ENCODE data around the gene CCDC93.

Gene CCDC93

DNA sequence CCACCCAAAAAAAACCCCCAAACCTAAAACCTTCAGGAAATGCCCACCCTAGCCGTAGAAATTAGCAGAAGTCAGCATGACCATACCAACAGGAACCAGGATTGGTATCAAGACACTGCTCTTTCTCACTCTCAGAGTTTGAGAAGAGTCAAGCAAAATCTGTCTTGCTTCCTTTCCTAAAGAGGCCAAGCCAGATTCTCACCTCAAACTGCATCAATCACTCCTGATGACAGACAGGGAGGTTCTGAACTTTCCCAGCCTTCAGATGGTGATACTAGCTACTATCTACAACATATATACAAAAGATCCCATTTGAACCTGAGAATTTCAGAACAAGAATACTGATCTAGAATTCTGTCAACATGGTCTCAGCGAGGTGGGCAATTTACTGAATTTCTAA lies 29.7 kb downstream of the CCDC93 start:
- no peak for DNase-seq

DNA sequence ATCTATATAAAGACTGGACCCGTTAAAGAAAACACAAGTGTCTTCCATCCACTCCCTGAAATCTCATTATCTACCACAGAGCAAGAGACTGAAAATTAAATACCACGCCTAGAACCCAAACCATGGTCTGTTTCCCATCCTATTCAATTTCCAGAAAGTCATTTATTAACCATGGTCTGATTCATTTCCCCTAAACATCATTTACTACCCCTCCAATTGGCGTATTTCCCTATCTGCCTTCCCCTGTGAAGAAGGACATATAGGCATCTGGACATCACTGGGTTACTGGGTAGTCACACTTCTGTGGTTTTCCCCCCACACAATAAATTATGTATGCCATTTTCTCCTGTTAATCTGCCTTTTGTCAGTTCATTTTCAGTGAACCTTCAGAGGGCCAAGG lies 30.8 kb downstream of the CCDC93 start:
- DNase-seq: no peak

DNA sequence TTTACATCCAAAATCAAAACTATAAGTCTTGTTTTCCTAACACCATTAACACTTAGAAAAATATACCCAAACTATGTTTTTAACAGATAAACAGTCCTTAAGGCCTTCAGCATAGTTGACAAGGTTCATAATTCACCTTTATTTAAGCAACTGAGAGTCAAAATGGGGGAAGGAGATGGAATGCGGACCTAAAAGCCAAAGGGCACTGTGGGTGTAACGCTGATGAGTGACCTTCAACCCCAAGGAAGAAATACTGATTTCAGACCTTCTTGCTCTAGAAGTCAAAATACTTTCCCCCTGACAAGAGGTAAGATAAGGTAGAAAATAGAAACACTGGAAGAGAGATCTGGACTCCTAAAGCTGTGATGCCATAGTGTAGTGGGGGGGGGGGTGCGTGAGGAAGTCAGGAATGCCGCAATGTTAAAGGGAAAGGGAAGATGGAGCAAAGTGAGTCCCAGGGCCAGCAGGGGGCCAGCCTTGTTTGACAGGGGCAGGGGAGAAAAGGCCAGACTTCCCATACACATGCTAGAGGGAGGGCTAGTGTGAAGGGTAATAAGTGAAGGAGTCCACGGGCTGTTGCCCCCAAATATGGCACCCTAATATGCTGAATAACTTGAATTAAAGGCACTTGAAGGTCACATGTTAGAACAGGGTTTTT lies 31.4 kb downstream of the CCDC93 start:
- no peak for DNase-seq

DNA sequence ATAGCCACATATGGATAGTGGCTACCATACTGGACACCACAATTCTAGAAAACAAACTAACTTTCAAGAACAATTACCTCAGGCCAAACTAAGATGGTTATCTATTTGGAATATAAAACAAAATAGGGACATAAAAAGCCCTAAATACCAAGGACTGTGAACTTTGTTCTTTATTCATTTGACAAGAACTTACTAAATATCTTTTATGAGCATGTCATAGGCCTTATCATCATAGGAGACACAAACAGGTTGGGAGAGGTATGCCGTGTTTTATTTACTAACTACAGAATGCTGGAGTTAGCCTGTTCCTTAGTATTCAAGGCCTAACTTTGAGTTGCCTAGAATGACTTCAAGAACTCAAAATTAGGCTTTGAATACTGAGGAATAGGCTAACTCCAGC lies 32.1 kb downstream of the CCDC93 start:
- DNase-seq: no peak

DNA sequence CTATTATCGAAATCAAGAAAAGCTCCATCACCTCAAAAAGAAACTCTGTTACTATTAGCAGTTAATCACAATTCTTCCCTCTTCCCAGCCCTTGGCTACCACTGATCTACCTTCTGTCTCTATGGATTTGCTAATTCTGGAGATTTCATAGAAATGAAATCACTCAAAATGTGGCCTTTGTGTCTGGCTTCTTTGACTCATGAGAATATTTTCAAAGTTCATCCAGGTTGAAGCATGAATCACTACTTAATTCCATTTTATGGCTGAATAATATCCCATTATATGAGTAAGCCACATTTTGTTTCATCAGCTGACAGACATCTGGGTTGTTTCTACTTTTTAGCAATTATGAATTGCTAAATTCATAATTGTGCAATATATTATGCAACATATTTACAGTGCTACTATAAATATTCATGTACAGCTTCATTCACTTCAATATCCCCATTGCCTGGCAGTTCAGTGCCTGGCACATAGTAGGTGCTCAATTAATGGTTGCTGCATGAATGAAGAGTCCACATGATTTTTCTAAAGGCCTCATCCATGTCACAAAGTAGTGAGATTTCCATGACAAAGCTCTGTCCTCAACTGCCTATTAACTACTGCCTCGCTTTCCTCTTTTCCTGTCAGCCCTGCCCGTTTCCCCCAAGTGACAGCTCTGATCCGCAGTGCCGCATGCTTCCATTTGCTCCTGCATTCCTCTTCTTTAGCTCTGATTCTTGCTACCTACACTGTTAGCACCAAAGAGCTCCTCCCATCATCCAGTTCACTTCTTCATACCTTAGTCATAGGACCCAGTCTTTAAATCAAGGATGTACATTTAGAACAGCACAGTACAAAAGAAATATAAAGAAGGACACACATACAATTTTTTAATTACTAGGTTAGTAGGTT lies 32.8 kb downstream of the CCDC93 start:
- DNase-seq: no peak

DNA sequence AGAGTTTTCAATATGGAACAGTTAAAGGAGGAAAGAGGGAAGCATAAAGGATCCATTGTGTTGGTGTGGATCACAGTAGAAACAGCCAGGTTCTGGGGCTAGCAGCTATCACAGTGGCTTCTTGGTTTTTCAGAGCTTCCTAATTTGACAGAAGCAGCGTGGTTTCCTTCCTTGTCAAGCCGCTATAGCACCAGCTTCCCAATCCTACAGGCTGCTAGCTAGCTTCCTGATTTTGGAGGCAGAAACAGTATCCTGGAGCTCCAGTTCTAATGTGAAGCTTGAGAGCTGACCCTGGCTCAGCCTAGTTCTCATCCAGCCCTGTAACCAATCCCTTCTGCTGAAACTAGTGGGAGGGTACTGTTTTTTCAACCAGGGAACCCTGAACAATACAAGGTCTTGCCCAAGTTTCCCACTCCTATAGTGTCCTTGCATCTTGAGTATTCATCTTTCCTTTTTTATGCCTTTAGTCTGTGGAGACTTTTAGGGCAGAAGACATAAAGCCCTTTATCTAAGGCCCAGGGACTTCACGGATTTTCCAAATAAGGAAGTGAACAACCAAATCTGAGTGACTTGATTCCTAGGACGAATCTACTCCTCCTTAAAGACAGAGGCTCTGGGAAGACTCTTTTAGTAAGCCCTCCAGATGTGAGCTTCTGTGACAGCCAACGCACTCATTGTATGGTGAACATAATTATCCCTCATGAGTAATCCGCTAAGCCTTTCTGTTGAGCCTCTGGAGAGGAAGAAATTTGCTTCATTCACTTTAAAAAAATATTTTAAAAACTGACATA lies 33.8 kb downstream of the CCDC93 start:
- no peak for DNase-seq

DNA sequence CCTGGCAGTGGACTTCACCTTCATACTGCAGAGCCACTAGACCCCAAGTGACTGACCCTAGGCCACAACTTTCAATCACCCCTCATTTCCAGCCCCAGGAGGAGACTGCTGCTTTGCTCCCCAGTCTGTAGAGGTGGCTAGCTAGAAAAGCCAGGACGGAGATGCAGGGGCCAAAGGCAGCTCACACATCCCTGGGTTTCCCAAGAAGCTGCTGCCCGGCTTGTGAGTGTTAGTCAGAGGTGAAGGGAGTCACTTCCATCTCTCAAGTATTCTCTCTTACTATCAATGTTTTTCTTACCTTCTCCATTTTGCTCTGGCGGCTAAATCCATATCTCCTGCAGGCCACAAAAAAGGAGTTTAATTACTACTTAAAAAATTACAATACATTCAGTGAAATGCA lies 36.2 kb downstream of the CCDC93 start:
- DNase-seq: no peak

DNA sequence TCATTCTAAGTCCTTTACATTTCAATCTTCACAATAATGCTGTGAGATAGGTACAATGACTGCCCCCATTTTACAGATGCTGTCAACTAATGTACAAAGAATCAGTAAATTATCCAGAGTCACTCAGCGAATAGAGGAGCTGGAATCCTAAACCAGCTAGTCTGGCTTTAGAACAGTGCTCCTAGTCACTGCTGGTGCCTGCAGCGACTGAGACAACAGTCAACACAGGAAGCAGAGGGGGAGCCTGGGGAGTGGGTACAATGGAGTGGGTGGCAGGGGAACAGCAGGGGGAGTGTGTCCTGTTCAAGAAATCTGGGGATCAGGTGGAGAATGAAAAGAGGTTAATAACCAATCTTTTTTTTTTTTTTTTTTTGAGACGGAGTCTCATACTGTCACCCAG lies 37.3 kb downstream of the CCDC93 start:
- DNase-seq: no peak

DNA sequence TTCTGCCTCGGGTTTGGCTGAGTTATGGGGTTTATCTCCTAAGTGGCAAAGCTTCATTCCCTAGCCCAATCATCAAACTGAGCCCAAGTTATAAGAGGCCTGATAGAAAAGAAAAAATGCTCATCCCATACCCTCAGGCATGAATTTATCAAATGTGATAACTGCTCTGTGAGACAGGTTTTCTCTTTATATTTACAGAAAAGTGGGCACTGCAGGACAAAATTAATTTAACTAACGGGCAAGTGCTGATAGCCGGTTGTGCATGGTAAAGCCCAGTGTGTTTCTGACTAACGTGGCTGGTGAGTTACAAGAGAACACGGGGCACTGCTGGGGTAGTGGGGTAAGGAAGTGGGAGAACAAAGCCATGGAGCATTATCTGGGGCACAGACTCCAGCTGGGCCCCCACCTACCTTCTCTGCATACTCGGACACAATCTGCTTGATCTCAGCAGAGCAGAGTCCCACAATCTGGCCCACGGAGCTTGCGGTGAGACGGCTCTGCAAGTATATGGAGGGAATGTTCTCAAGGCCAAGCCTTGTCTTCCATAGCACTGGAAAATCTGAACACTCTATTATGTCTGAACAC lies 40.3 kb downstream of the CCDC93 start:
- DNase-seq: no peak

DNA sequence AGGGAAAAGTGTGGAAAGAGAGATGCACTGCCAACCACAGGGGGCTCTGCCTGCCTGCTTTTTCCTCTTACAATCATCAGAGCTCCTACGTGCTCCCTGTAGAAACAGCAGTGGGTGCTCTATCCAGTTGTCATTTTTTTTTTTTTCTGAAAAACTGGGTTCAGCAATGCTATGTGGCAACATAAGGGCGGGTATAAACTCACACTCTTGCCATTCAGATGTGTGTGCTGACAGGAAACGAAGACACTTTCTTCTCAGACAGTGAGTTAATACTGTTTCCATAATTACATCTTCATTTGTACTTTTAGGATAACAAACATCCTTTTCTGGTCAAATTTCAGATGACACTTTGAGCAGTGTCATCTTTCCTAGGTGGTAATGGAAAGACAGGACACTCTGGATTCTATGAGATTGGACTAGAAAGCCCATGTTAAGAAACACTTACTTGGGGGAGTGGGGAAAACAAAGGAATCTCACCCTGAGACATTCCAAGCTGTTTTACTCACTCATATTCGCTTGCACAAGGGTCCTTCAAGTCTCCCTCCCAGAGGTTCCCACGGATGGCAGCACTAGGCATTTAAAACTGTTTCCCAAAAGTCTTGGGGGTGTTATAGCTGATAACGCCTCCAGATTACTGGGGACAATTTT lies 41.3 kb downstream of the CCDC93 start:
- no peak for DNase-seq

DNA sequence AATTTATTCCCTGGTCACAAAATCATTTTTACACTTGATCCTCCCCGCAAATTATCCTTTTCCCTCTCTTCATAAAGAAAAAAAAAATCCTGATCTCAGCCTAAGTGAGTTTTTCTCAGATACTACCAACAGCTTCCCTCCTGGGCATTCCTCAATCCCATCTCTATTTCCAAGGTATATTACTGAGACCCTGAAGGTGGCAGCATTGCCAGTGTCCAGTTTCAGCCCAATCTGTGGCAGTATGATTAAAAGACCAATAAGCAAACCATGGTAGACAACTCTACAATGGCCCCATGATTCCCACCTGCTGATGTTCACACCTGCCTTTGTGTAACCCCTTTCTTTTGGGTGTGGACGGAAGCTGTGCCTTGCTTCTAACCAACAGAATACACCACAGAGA lies 45.1 kb downstream of the CCDC93 start:
- no peak for DNase-seq

DNA sequence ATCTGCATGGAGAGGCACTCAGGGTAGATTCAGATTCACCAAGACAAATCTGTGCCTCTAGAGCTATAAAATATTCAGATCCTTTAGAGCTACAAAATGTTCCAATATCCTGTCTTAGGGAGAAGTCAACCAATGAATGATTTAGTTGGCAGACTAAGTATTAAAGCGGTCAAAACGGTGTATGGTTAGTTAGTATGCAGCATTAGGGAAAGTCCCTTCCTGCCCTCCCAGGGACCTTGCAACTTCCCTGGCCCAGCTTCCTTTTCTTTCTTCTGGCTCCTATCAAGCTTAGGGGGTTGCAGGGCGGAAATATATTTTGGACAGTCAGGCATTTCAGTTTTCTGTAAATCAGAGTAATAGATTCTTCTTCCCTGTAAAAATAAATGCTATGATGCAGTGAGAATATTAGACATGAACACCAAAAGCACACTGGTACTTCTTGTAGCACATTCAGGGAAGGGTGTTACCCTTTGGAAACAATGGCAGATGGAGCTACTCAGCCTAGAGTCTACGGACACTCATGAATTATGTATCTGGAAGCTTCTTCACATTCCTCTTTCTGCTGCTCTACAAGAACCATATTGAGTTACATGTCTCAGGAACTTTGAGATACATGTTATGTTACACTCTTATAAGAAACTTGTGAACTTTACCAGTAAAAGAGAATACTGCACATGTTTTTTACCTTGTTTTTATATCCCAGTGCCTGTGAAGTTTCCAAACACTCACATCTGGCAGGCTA lies 45.7 kb downstream of the CCDC93 start:
- DNase-seq: no peak

DNA sequence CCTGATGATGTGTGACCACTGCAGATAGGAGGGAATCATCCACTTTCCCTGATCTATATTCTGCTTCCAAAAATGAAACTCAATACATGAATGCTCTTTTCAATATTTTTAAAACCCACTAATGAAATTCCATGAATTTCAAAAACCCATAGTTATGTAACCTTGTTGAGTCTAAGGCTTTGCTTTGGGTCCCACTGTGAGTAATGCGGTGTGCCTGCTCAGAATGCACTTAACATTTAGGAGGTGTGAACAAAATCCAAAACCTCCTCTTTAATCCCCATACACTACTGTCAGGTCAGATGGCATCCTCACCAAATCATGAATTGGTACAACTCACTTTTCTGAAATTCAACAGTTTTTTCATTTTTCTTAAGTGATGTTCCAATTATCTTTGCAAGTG lies 50.4 kb downstream of the CCDC93 start:
- DNase-seq: no peak

DNA sequence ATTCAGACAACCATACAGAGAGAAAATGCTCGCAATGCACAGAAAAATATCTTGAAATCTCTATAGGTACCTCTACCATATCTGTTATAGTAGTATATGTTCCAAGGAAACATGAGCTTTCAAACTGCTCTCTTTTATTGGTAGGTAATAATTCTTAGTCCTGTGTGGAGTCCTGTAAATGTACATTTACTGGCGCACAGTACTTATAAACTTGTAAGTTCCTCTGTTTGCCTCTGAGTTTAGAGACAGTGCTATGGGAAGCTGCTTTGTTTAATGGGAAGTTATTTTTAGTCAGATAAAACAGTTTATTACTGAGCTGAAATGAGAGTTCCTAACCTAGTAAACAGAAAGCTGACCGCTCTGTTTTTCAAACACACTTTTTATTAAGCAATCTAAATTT lies 52.7 kb downstream of the CCDC93 start:
- no peak for DNase-seq

DNA sequence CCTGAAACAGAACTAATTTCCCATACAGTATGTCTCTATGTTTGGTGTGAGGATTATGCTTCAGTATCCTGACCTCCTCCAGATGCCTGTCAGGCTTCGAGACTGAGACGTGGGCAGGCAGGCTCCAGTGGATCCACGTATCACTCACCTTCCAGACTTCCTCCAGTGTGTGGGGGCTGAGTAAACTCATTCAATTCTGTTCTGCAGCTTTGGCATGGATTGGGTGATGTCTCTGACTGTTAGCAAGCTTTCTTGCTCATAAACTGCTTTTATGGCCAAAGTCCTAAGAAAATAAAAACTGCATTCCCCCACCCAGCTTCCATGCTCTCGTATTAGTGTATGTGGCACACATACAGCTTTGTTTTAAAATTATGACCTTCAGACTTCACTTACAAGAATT lies 53.6 kb downstream of the CCDC93 start:
- DNase-seq: no peak

DNA sequence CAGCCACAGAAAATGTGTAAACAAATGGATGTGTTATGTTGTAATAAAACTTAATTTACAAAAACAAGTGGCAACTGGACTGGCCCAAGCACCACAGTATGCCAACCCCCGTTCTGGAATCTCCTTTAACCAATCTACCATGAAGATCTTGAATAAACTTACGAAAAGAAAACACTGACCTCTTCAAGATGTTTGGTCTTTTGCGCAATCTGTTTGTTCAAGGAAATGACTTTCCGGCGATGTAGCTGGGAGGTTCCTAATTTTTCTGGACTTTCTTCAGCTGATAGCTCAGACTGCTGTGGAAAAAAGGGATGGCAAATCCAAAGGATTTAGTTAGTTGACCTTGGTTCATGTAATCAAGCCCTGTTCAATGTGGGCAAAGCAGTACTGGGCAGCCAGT lies 55.7 kb downstream of the CCDC93 start:
- no peak for DNase-seq

DNA sequence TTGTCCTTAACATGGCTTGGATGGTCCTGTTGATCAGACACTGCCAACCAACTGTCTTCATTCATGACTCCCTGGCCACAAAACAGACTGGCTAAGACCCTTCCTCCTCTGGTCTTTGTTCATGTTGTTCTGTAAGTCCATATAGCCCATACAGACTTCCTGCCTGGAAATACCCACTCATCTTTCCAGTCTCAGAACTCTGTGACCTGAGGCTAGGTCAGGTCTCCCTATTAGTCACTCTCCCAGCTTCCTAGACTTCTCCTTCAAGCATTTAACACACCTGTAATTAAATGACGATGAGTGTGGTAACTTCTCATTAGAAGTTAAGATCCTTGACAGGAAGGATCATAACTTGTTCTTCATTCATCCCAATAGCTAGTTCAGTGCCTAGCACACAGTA lies 56.3 kb downstream of the CCDC93 start:
- DNase-seq: no peak

DNA sequence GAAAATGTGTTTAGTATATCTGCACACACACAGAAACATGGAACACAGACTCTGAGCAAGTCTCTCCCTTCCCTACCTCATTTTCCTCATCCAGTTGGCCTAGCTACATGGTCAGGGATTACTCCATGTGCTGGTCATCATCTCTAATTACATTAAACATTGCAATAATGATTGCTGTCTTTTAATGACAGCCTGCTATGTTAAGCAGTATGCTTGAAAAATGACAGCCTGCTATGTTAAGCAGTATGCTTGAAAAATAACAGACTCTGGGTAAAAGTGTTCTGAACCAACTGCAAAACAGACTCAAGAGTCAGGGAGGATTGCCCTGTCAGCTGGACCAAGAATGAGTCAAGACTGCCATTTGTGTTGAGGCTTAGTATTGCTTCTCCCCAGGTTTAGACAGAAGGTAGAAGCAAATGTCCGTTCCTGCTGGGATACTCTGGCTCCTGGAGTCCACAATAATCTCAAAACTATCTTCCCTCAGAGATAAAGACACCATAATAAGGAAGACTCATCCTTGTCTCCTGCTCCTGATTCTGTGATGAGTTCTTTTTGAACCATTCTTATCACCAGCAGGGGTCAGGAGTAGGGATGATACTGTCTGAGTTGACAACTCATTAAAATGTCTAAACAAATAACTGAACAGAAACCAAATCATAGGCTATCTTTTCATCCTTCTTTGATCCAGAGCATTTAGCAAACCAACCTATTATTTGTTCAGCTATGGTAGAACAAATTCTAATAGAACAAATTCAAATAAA lies 57.7 kb downstream of the CCDC93 start:
- no peak for DNase-seq

DNA sequence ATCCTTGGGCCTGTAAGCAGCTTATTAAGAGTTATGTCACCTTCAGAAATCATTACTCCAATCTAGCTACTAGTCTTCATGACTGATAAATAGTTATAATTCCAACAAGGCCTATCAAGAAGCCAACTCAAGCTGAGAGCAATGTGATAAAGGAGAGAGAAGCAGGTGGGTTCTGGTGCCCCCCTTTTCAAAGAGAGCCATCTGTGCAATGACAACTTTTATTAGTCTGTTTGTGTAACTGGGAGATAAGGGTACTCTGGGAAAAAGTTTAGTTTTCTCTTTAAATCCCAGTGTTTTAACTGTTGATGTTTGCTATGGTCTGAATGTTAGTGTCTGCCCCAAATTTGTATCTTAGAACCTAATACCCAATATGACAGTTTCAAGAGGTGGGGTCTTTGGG lies 60.6 kb downstream of the CCDC93 start:
- DNase-seq: no peak

DNA sequence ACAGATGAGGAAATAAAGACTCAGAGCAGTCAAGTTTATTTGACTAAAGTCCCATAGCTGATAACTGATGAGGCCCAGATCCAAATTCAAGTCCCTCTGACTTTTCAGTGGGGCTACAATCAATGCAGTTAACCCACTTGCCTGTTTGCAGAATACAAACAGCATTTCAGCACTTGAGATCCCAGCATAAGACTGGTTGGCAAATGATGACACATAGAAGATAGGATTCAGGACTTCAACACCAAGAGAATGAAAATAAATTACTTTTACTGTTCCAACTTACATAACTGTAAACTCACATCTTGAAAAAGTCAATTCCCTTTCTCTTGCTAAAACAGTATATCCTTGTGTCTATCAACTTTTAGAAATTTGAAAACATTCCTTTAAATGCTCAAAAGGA lies 61.2 kb downstream of the CCDC93 start:
- no peak for DNase-seq

DNA sequence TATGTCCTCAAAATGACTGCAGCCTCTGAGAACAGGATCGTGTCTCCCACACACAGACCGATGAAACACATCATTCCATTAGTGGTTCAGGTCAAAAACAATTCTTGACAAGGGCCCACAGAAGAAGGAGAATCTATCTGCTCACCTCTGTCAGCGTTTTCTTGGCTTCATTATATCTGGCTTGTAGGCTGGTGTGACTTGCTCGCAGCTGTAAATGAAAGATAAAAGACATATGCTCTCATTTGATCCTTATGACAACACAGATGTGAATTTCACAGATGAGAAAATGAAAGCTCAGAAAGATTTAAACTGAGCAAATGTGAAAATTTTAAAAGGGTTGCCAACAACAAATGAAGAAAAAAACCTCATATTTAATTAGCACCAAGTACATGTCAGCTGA lies 61.6 kb downstream of the CCDC93 start:
- no peak for DNase-seq

Data from NCI-H774 (cell line).